NK-92 (cell line): ENCODE results near the gene PAPOLA.
A peak's percentile ranks its signal among the peaks of the same experiment; 100 is the strongest.
"Not testable (repeated sequence)": the region's sequence is repeated elsewhere in the genome, so short reads cannot be mapped to it uniquely, and the experiment has no call there.

ENCODE experiments used
- DNase-seq: peaks from one replicate; lab custom pipeline; 2025; ENCODE audit not compliant: unreplicated experiment; lab: John Stamatoyannopoulos, UW

Gene PAPOLA

GRCh38 chr14:96501740-96502620 lies at the start of gene PAPOLA:
Gene PAPOLA, plus strand, starts transcription at chr14:96502382. Its CDS starts 211 bp downstream, at chr14:96502593.
- DNase-seq: peak; percentile 81

- DNase-seq: no peak
These were observed 49.5 kb upstream of the PAPOLA start for GRCh38 chr14:96452684-96453083.

- DNase-seq: no peak
These were observed 46.6 kb upstream of the PAPOLA start for GRCh38 chr14:96455588-96455987.

- DNase-seq: no peak
These were observed 42.3 kb upstream of the PAPOLA start for GRCh38 chr14:96459851-96460250.

GRCh38 chr14:96461950-96462798 lies 40.0 kb upstream of the PAPOLA start:
- no peak for DNase-seq

GRCh38 chr14:96464136-96464535 lies 38.0 kb upstream of the PAPOLA start:
- no peak for DNase-seq

- no peak for DNase-seq
These were observed 35.3 kb upstream of the PAPOLA start for GRCh38 chr14:96466918-96467317.

GRCh38 chr14:96470331-96470730 lies 31.9 kb upstream of the PAPOLA start:
- no peak for DNase-seq

- DNase-seq: not testable (repeated sequence)
These were observed 31.2 kb upstream of the PAPOLA start for GRCh38 chr14:96470967-96471366.

- DNase-seq: no peak
These were observed 24.1 kb upstream of the PAPOLA start for GRCh38 chr14:96478119-96478518.

- no peak for DNase-seq
These were observed 22.6 kb upstream of the PAPOLA start for GRCh38 chr14:96479435-96480146.

- no peak for DNase-seq
These were observed 20.4 kb upstream of the PAPOLA start for GRCh38 chr14:96481731-96482314.

- no peak for DNase-seq
These were observed 19.2 kb upstream of the PAPOLA start for GRCh38 chr14:96482986-96483385.

- DNase-seq: no peak
These were observed 17.8 kb upstream of the PAPOLA start for GRCh38 chr14:96484399-96484798.

GRCh38 chr14:96486705-96487104 lies 15.5 kb upstream of the PAPOLA start:
- no peak for DNase-seq

- DNase-seq: no peak
These were observed 12.9 kb upstream of the PAPOLA start for GRCh38 chr14:96489327-96489726.

GRCh38 chr14:96493178-96493577 lies 9.0 kb upstream of the PAPOLA start:
- no peak for DNase-seq

- DNase-seq: no peak
These were observed 7.9 kb upstream of the PAPOLA start for GRCh38 chr14:96494331-96494730.

GRCh38 chr14:96497087-96497486 lies 5.1 kb upstream of the PAPOLA start:
- DNase-seq: no peak

GRCh38 chr14:96497586-96497985 lies 4.6 kb upstream of the PAPOLA start:
- DNase-seq: no peak

GRCh38 chr14:96501217-96501739 lies 904 bp upstream of the PAPOLA start:
- no peak for DNase-seq
